ENCODE results near the gene NEDD4L. TPM values are rescaled to one million over a fixed set of nuclear protein-coding genes. Genes with fewer than 3 reads are reported as not detected.

NEDD4L gene
- total and polyA plus RNA-seq, 4 donors = 40.2 to 308 (median 148) TPM

DNA sequence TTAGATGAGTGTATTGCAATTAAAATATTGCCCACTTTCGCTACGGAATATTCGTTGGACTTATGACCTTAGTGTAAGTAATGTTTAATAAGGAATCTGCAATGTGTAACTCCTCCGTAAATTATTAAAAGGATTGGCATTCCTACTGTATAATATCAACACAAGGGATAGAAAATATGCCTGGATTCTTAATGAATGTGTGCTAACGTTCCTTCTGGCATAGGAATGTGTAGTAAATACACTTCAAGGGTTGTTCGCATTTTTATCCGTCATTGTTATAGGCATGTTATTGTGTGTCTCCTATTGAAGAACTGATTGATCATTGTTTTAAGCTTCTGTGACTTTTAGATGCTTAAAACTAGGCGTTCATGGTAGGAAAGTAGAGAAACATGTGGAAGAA lies 134.5 kb downstream of the NEDD4L start:
- Histone ChIP-seq H3K4me1 (ENCODE audit: control insufficient read depth in 5 of 5, insufficient read depth in 5 of 5, low read length in 5 of 5) (peaks cover 0 to 56% (median 33%) of the 10 kb centered on the region in 5 donors), H3K9ac (ENCODE audit: insufficient read depth in 1 of 2, low read length in 2 of 2) (no peak overlapping the region), H3K27me3 (ENCODE audit: control insufficient read depth in 3 of 3, insufficient read depth in 3 of 3, low read length in 2 of 3) (no peaks in the 10 kb centered on the region), H3K9me3 (ENCODE audit: control insufficient read depth in 4 of 4, insufficient read depth in 3 of 4, low read length in 3 of 4) (no peaks in the 10 kb centered on the region), H3K4me3 (no peak overlapping the region), H3K36me3 (ENCODE audit: control insufficient read depth in 4 of 4, insufficient read depth in 4 of 4, low read length in 4 of 4) (no peaks in the 10 kb centered on the region), H3K27ac (ENCODE audit: low read depth in 1 of 2, low read length in 1 of 2) (no peak overlapping the region)
- ATAC-seq (ENCODE audit: insufficient read depth, low FRiP score) = no peak
- peak in 2 of 3 donors; percentile 64 to 69 for DNase-seq
- WGBS, 2 donors = 63 to 75% methylated on average over 8 of the region's 8 CpGs
- TF ChIP-seq, protein P1, sequence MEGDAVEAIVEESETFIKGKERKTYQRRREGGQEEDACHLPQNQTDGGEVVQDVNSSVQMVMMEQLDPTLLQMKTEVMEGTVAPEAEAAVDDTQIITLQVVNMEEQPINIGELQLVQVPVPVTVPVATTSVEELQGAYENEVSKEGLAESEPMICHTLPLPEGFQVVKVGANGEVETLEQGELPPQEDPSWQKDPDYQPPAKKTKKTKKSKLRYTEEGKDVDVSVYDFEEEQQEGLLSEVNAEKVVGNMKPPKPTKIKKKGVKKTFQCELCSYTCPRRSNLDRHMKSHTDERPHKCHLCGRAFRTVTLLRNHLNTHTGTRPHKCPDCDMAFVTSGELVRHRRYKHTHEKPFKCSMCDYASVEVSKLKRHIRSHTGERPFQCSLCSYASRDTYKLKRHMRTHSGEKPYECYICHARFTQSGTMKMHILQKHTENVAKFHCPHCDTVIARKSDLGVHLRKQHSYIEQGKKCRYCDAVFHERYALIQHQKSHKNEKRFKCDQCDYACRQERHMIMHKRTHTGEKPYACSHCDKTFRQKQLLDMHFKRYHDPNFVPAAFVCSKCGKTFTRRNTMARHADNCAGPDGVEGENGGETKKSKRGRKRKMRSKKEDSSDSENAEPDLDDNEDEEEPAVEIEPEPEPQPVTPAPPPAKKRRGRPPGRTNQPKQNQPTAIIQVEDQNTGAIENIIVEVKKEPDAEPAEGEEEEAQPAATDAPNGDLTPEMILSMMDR (IDR thresholded peaks at IDR 0.05; ENCODE audit: control extremely low read depth, extremely low read depth) = no peak

DNA sequence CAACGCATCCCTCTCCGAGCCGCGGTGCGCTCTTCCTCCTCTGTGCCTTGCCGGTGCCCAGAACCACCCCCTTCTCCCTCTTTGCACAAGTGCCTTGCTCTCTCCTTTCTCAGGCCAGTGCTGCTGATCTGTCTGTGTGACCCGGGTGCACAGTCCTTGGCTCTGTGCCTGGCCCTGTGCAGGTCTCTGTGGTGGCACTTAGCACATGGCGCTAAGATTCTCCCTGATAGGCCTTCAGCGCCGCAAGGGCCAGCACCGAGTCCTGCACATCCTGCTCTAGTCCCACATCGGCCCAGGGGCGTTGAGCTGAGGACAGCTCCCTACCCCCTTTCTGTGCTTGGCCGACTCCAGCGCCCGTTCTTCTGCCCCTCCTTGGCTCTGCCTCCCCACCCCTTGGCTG lies 136.1 kb downstream of the NEDD4L start:
- Histone ChIP-seq H3K4me1 (ENCODE audit: control insufficient read depth in 5 of 5, insufficient read depth in 5 of 5, low read length in 5 of 5) (peaks cover 0 to 52% (median 33%) of the 10 kb centered on the region in 5 donors), H3K9me3 (ENCODE audit: control insufficient read depth in 4 of 4, insufficient read depth in 3 of 4, low read length in 3 of 4) (no peaks in the 10 kb centered on the region), H3K27me3 (ENCODE audit: control insufficient read depth in 3 of 3, insufficient read depth in 3 of 3, low read length in 2 of 3) (no peaks in the 10 kb centered on the region), H3K36me3 (ENCODE audit: control insufficient read depth in 4 of 4, insufficient read depth in 4 of 4, low read length in 4 of 4) (no peaks in the 10 kb centered on the region), H3K27ac (ENCODE audit: low read depth in 1 of 2, low read length in 1 of 2) (no peak overlapping the region), H3K4me3 (no peak overlapping the region), H3K9ac (ENCODE audit: insufficient read depth in 1 of 2, low read length in 2 of 2) (no peak overlapping the region)
- TF ChIP-seq, protein P1 (IDR thresholded peaks at IDR 0.05; ENCODE audit: control extremely low read depth, extremely low read depth) = no peak
- WGBS, 2 donors = 78 to 90% methylated on average over 16 of the region's 16 CpGs
- no peak for DNase-seq
- no peak for ATAC-seq (ENCODE audit: insufficient read depth, low FRiP score)

DNA sequence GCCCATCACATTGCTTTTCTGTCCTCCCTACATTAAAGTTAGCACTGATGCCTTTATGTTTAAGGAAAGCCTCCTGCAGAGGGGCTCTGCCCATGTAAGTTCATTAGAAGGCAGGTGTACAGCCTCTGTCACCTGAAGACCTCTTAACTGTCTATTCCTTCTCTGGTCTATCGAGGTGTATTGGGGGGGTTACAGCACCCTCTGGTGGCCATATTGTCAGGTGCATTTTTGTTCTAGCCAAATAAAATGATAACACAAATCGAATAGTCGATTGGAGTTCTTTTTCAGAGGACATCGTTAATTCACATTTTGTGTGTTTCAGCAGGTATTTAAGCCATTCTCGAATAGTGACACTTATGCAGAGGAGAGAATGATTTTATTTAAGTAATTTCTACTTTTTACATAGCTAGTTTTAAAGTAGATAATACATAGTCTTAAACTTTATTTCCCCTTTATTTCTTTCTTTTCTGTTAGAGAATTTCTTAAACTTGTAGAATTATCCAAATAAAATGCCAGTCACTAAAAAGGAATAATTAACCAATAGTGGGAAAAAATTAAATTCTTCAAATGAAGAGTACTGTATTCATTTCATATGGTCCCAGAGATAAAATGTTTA lies 136.8 kb downstream of the NEDD4L start:
- Histone ChIP-seq H3K9ac (ENCODE audit: insufficient read depth in 1 of 2, low read length in 2 of 2) (no peak overlapping the region), H3K4me1 (ENCODE audit: control insufficient read depth in 5 of 5, insufficient read depth in 5 of 5, low read length in 5 of 5) (peaks cover 0 to 45% (median 32%) of the 10 kb centered on the region in 5 donors), H3K27me3 (ENCODE audit: control insufficient read depth in 3 of 3, insufficient read depth in 3 of 3, low read length in 2 of 3) (no peaks in the 10 kb centered on the region), H3K27ac (ENCODE audit: low read depth in 1 of 2, low read length in 1 of 2) (no peak overlapping the region), H3K4me3 (no peak overlapping the region), H3K9me3 (ENCODE audit: control insufficient read depth in 4 of 4, insufficient read depth in 3 of 4, low read length in 3 of 4) (no peaks in the 10 kb centered on the region), H3K36me3 (ENCODE audit: control insufficient read depth in 4 of 4, insufficient read depth in 4 of 4, low read length in 4 of 4) (no peaks in the 10 kb centered on the region)
- TF ChIP-seq, protein P1 (IDR thresholded peaks at IDR 0.05; ENCODE audit: control extremely low read depth, extremely low read depth) = peak; percentile 70
- DNase-seq = peak; percentile 63 to 71 (median 69)
- ATAC-seq (ENCODE audit: insufficient read depth, low FRiP score) = no peak
- WGBS, 2 donors = 30 to 40% methylated on average over 5 of the region's 5 CpGs

DNA sequence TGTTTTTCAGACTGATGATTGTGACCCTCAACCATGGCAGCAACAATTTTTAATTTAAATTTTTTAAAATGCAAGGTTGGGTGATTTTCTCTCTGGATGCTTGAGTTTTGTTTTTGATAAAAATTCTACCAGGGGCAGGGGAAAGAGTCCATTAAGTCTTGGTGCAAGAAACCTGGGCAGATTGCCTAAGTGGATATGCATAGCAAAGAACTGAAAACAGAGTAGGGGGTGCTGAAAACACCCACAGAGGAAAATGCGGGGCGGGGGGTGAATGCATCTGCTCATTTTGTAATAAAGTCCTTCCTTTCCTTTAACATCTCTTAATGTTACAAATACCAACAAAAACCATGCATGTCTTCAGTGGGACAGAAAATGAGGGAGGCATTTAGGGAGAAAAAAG lies 138.0 kb downstream of the NEDD4L start:
- TF ChIP-seq, protein P1 (IDR thresholded peaks at IDR 0.05; ENCODE audit: control extremely low read depth, extremely low read depth) = no peak
- DNase-seq (peak in 1 of 3 donors; percentile 69), ATAC-seq (ENCODE audit: insufficient read depth, low FRiP score) (no peak)
- no peak overlapping the region for H3K4me3 ChIP-seq
- H3K4me1 ChIP-seq (ENCODE audit: control insufficient read depth in 5 of 5, insufficient read depth in 5 of 5, low read length in 5 of 5) = peaks cover 0 to 42% (median 24%) of the 10 kb centered on the region in 5 donors
- no peak overlapping the region for H3K9ac ChIP-seq (ENCODE audit: insufficient read depth in 1 of 2, low read length in 2 of 2)
- WGBS, 2 donors = 64 to 69% methylated on average over 2 of the region's 2 CpGs
- H3K36me3 ChIP-seq (ENCODE audit: control insufficient read depth in 4 of 4, insufficient read depth in 4 of 4, low read length in 4 of 4) = no peaks in the 10 kb centered on the region
- no peaks in the 10 kb centered on the region for H3K27me3 ChIP-seq (ENCODE audit: control insufficient read depth in 3 of 3, insufficient read depth in 3 of 3, low read length in 2 of 3)
- no peaks in the 10 kb centered on the region for H3K9me3 ChIP-seq (ENCODE audit: control insufficient read depth in 4 of 4, insufficient read depth in 3 of 4, low read length in 3 of 4)
- H3K27ac ChIP-seq (ENCODE audit: low read depth in 1 of 2, low read length in 1 of 2) = no peak overlapping the region

Data from lung (tissue), 12 donors.